GM12878 (cell line): Measurements from ENCODE around the gene TOM1L2. TPM values are rescaled to one million over a fixed set of nuclear protein-coding genes. Genes with fewer than 3 reads are reported as not detected.

Experiments used
- ATF7 ChIP-seq: fragments of 450-650 bp; IDR thresholded peaks from 2 replicates; pipeline ENCODE4 v1.6.1; 2016; ENCODE audit warnings: low read depth, mild to moderate bottlenecking
- EP300 ChIP-seq, 2 experiments: fragments of 150-350 bp in 1 of 2; IDR thresholded peaks; 2 replicates each; pipeline ENCODE4 v1.6.1; 2011 to 2012; ENCODE audit warnings: low read depth in 2 of 2, low read length in 2 of 2, borderline replicate concordance in 1 of 2, improper control_type of control experiment in 1 of 2, inconsistent platforms in 1 of 2; ENCODE audit not compliant: control insufficient read depth in 1 of 2
- FOXM1 ChIP-seq: IDR thresholded peaks from 2 replicates; pipeline ENCODE4 v1.6.1; 2012; ENCODE audit warnings: low read depth, mild to moderate bottlenecking, inconsistent platforms, low read length, moderate library complexity
- GABPA ChIP-seq: IDR thresholded peaks from 2 replicates; pipeline ENCODE4 v1.6.1; 2014; ENCODE audit warnings: antibody characterized with exemption, low read depth, mild to moderate bottlenecking, inconsistent platforms
- HDAC6 ChIP-seq: fragments of 200-600 bp; sonication (generic); IDR thresholded peaks from one replicate; pipeline ENCODE4 v1.8.0; 2017; ENCODE audit warnings: antibody characterized with exemption; ENCODE audit not compliant: unreplicated experiment
- JUNB ChIP-seq: IDR thresholded peaks from 2 replicates; pipeline ENCODE4 v1.6.1; 2016; ENCODE audit warnings: antibody characterized with exemption, mild to moderate bottlenecking
- LARP7 ChIP-seq: fragments of 450-650 bp; IDR thresholded peaks from 2 replicates; pipeline ENCODE4 v1.6.1; 2017; ENCODE audit warnings: mild to moderate bottlenecking
- PAX8 ChIP-seq: fragments of 450-650 bp; IDR thresholded peaks from 2 replicates; pipeline ENCODE4 v1.6.1; 2017; ENCODE audit warnings: mild to moderate bottlenecking, moderate library complexity
- RCOR1 ChIP-seq: conservative IDR thresholded peaks from 2 replicates; pipeline ENCODE4 v1.6.1; 2012; ENCODE audit warnings: low read depth, low read length, improper control_type of control experiment
- RFX5 ChIP-seq: IDR thresholded peaks from 2 replicates; pipeline ENCODE4 v1.6.1; 2011; ENCODE audit warnings: low read depth, low read length, improper control_type of control experiment
- YY1 ChIP-seq: IDR thresholded peaks from 2 replicates; pipeline ENCODE4 v1.6.1; 2011; ENCODE audit warnings: low read depth, mild to moderate bottlenecking, low read length
- ZNF207 ChIP-seq: fragments of 450-650 bp; IDR thresholded peaks from 2 replicates; pipeline ENCODE4 v1.6.1; 2014; ENCODE audit warnings: antibody characterized with exemption, mild to moderate bottlenecking, borderline replicate concordance
- polyA plus RNA-seq, 11 experiments: library from polyadenylated mRNA; depleted of rRNA in 4 of 11; unstranded in 6 of 11; stranded (reverse) in 5 of 11; fragments of >200 nt; fragmentation: Nextera tagmentation in 4 of 11; fragmentation: Illumina TruSeq in 1 of 11; extraction: Ambion mirVana in 4 of 11; extraction: Trizol in 1 of 11; gene quantifications; 1 replicate in 1 of 11; 2 replicates in 10 of 11; pipeline versions ENCODE4 v1.2.1 to v1.2.3, GENCODE V29; 2011 to 2016; ENCODE audit warnings: inconsistent platforms in 2 of 11, missing spikeins in 2 of 11, low read depth in 1 of 11
- total RNA-seq, 4 experiments: library from RNA; depleted of rRNA in 3 of 4; stranded (reverse); fragments of >200 nt in 3 of 4; fragmentation: Illumina TruSeq in 1 of 4; extraction: Trizol in 1 of 4; gene quantifications; 2 replicates each; pipeline versions ENCODE4 v1.2.1 to v1.2.3, GENCODE V29; 2013 to 2021
- TF ChIP-seq, protein P1 (sequence below): fragments of 150-350 bp; IDR thresholded peaks from 2 replicates; pipeline ENCODE4 v1.6.1; 2014; ENCODE audit warnings: mild to moderate bottlenecking, low read depth, low read length
- TF ChIP-seq, protein P2 (sequence below): IDR thresholded peaks from 2 replicates; pipeline ENCODE4 v1.6.1; 2012; ENCODE audit warnings: low read depth, low read length, improper control_type of control experiment

The TOM1L2 gene
- total and polyA plus RNA-seq, 10 of the 15 experiments (the other 5 are each of a cell fraction or from before 2014, with no cell fraction given), result 0.19 to 19.2 (median 8.1) TPM

DNA sequence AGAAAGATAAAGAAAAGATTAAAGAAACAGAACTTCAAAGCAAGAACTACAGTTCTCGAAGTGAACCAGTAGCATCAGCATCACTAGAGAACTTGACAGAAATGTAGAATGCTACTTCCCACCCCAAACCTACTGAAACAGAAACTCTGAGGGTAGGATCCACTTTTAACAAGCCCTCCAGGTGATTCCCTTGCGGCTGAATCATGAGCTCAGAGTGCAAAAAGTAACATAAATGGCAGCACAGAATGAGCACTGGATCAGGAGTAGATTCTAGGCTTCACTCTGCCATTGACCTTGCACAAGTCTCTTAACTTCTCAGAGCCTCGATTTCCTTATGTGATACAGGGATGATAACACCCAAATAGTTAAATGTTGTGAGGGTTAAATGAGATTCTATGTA lies 5.8 kb downstream of the TOM1L2 start (continued):
- TF ChIP-seq, protein P1, sequence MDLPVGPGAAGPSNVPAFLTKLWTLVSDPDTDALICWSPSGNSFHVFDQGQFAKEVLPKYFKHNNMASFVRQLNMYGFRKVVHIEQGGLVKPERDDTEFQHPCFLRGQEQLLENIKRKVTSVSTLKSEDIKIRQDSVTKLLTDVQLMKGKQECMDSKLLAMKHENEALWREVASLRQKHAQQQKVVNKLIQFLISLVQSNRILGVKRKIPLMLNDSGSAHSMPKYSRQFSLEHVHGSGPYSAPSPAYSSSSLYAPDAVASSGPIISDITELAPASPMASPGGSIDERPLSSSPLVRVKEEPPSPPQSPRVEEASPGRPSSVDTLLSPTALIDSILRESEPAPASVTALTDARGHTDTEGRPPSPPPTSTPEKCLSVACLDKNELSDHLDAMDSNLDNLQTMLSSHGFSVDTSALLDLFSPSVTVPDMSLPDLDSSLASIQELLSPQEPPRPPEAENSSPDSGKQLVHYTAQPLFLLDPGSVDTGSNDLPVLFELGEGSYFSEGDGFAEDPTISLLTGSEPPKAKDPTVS, result no peak
- TF ChIP-seq HDAC6 (no peak), ATF7 (peak; percentile 54), LARP7 (no peak), EP300 (IDR thresholded peaks at IDR 0.05; ENCODE audit: borderline replicate concordance in 1 of 2, control insufficient read depth in 1 of 2, low read depth in 2 of 2, low read length in 2 of 2) (no peak), FOXM1 (0 out of 2 replicates have a peak, but pooled peaks have one; percentile 14), PAX8 (no peak), GABPA (no peak), JUNB (peak; percentile 30; the same call in 1 of the 2 replicates), RCOR1 (no peak), RFX5 (no peak), ZNF207 (no peak), YY1 (no peak; the same call in 1 of the 2 replicates)
- TF ChIP-seq, protein P2, sequence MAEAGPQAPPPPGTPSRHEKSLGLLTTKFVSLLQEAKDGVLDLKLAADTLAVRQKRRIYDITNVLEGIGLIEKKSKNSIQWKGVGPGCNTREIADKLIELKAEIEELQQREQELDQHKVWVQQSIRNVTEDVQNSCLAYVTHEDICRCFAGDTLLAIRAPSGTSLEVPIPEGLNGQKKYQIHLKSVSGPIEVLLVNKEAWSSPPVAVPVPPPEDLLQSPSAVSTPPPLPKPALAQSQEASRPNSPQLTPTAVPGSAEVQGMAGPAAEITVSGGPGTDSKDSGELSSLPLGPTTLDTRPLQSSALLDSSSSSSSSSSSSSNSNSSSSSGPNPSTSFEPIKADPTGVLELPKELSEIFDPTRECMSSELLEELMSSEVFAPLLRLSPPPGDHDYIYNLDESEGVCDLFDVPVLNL, result no peak
